ENCODE measurements around the gene ZRANB3.
"Not testable (repeated sequence)": the region's sequence is repeated elsewhere in the genome, so short reads cannot be mapped to it uniquely, and the experiment has no call there.

Gene ZRANB3

GRCh38 chr2:135121016-135121657, 409.9 kb downstream of the ZRANB3 start:
- no peak for DNase-seq

GRCh38 chr2:135119582-135119981, 411.4 kb downstream of the ZRANB3 start:
- no peak for DNase-seq

DNA sequence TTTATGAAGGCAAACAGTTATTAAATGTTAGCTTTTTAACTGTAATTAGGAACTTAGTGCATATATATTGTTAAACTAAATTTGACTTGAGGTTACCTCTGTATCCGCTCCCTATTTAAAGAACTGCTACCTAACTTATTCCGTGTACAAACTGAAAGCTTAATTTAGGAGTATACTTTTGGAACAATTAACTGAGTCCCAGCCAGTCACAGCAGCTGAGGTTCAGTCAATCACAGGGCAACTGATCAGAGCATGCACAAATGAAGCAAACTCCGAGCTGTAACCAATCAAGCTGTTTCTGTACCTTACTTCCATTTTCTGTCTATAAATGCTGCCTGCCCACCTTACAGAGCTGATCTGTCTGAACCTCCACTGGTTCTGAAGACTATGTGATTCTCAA, 417.7 kb downstream of the ZRANB3 start:
- DNase-seq: no peak

- not testable (repeated sequence) for DNase-seq
Observed at GRCh38 chr2:135105513-135106316, 425.3 kb downstream of the ZRANB3 start.

- DNase-seq: no peak
Observed at GRCh38 chr2:135103843-135104242, 427.2 kb downstream of the ZRANB3 start.

GRCh38 chr2:135099802-135100483, 431.1 kb downstream of the ZRANB3 start:
- DNase-seq: no peak

DNA sequence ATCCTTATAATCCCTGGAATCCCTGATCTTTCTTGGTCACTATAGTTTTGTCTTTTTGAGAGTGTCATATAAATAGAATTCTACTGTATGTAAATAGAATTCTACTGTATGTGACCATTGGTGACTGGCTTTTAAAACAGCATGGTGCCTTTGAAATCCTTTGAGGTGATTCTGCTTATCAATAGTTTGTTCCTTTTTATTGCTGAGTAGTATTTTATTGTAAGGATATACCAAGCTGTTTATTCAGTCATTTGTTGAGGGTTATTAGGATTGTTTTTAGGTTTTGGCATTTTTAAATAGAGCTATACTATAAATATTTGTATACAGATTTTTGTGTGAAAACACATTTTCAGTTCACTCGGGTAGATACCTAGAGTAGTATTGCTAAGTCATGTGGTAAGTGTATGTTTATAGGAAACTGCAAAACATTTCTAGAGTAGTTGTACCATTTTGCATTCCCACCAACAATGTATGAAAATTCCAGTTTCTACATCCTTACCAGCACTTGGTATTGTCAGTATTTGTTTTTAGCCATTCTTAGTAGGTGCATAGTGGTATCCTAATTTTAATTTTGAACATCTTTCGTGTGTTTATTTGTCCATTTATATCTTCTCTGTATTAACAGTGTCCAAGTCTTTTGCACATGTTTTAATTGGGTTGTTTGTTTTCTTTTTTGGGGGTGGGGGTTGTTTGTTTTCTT, 433.3 kb downstream of the ZRANB3 start:
- no peak for DNase-seq

DNA sequence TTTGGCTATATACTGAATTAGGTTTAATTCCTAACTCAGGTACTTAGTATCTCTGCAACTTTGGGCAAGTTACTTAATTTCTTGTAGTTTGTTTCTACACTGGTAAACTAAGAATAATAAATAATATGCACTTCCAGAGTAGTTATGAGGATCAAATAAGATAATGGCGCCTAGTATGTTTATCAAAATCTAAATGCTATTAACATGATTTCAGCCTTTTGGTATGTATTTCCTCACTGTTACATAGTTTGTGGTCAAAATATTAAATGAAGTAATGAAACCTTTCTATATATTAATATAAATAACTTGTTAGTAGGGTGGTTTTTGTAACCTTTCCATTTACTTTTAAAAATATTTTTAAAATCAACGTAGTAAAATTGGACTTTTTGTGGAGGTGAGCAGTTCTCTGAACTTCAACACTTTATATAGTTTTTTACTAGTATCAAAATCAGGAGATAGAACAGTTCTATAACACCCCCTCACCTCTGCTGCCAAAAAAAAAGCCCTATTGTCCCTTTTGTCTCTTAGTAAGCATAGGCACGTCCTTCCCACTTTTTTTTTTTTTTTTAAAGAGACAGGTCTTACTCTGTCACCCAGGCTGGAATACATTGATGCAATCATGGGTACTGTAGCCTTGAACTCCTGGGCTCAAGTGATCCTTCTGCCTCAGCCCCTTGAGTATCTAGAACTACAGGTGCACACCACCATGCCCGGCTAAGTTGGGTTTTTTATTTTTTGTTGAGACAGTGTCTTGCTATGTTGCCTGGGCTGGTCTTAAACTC, 434.2 kb downstream of the ZRANB3 start:
- no peak for DNase-seq

GRCh38 chr2:135095591-135095990, 435.4 kb downstream of the ZRANB3 start:
- DNase-seq: no peak

DNA sequence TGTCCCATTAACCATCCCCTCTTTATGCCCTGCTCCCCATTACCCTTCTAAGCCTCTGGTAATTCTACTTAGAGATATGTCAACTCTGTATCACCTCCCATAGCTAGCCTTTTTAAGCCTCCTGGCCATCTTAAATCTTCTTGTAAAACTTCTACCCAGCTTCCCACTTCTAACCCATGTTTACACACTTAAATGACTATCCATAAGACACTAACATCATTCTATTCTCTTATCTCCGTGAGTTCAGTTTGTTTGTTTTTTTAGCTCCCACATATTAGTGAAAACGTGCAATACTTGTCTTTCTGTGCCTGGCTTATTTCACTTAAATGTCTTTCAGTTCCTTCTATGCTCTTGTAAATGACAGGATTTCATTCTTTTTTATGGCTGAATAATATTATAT, 436.5 kb downstream of the ZRANB3 start:
- no peak for DNase-seq

- DNase-seq: no peak
Observed at GRCh38 chr2:135093670-135094330, 437.2 kb downstream of the ZRANB3 start.

DNA sequence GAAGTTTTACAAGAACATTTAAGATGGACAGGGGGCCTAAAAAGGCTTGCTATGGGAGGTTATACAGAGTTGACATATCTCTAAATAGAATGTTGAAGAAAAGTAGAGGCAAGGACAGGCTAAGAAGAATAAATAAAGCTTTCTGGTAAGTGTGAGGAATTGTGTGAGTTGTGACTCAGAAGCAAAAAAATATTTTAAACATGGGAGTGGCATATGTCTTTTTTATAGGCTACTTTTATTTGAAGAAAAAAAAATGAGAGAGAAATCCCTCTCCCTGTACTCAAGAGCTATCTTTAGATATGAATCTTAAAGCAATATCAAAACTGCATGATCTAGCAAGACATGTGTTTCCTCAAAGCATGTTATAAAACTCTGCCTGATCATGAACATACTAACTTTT, 437.8 kb downstream of the ZRANB3 start:
- DNase-seq: no peak

- no peak for DNase-seq
Observed at GRCh38 chr2:135091681-135092080, 439.3 kb downstream of the ZRANB3 start.

- DNase-seq: not testable (repeated sequence)
Observed at GRCh38 chr2:135089597-135089996, 441.4 kb downstream of the ZRANB3 start.
